Limb (tissue), 2 donors: ENCODE results near the gene XRCC3.

Experiments used
- DNase-seq, 2 donors: peaks; one replicate each; pipeline ENCODE4 v3.0.0-alpha.2; 2016; ENCODE audit errors: extremely low spot score in 2 of 2

XRCC3 gene

GRCh38 chr14:103738701-103739451 is 23.6 kb upstream of the XRCC3 start:
- DNase-seq = peak in 1 of 2 donors; percentile 10

GRCh38 chr14:103738166-103738565 is 22.9 kb upstream of the XRCC3 start:
- peak in 1 of 2 donors; percentile 16 for DNase-seq

GRCh38 chr14:103737432-103738045 is 22.3 kb upstream of the XRCC3 start:
- DNase-seq = peak in 1 of 2 donors; percentile 10

GRCh38 chr14:103736546-103737431 is 21.5 kb upstream of the XRCC3 start:
- peak in 1 of 2 donors; percentile 4 for DNase-seq

GRCh38 chr14:103735815-103736545 is 20.7 kb upstream of the XRCC3 start:
- peak in 1 of 2 donors; percentile 40 for DNase-seq

GRCh38 chr14:103735439-103735814 is 20.2 kb upstream of the XRCC3 start:
- no peak for DNase-seq

- DNase-seq = peak in 1 of 2 donors; percentile 22
These were observed 19.8 kb upstream of the XRCC3 start for GRCh38 chr14:103735022-103735421.

- DNase-seq = no peak
These were observed 19.0 kb upstream of the XRCC3 start for GRCh38 chr14:103734081-103734888.

- no peak for DNase-seq
These were observed 18.4 kb upstream of the XRCC3 start for GRCh38 chr14:103733651-103734050.

- no peak for DNase-seq
These were observed 17.8 kb upstream of the XRCC3 start for GRCh38 chr14:103732868-103733620.

GRCh38 chr14:103731916-103732867 is 16.9 kb upstream of the XRCC3 start:
- no peak for DNase-seq

- no peak for DNase-seq
These were observed 16.2 kb upstream of the XRCC3 start for GRCh38 chr14:103731481-103731880.

- peak in 1 of 2 donors; percentile 29 for DNase-seq
These were observed 15.3 kb upstream of the XRCC3 start for GRCh38 chr14:103730490-103731035.

GRCh38 chr14:103729496-103730448 is 14.5 kb upstream of the XRCC3 start:
- DNase-seq = peak in 1 of 2 donors; percentile 20

- no peak for DNase-seq
These were observed 13.5 kb upstream of the XRCC3 start for GRCh38 chr14:103728721-103729120.

GRCh38 chr14:103728141-103728540 is 12.9 kb upstream of the XRCC3 start:
- DNase-seq = no peak

- DNase-seq = peak in 1 of 2 donors; percentile 57
These were observed 12.2 kb upstream of the XRCC3 start for GRCh38 chr14:103727313-103727980.
